Measurements from ENCODE around the gene STK32B.

GRCh38 chr4:5489260-5489659 is 438.0 kb downstream of the STK32B start:
- TF ChIP-seq FOXM1 (IDR thresholded peaks at IDR 0.05; ENCODE audit: borderline replicate concordance) (no peak), BHLHE40 (IDR thresholded peaks at IDR 0.05; ENCODE audit: borderline replicate concordance) (no peak), FOXK2 (IDR thresholded peaks at IDR 0.05) (no peak), TARDBP (IDR thresholded peaks at IDR 0.05) (no peak), ZNF384 (IDR thresholded peaks at IDR 0.05) (no peak)
